Measurements from ENCODE around the gene WDR74.
A peak's percentile ranks its signal among the peaks of the same experiment; 100 is the strongest.
"Not testable (repeated sequence)": the region's sequence is repeated elsewhere in the genome, so short reads cannot be mapped to it uniquely, and the experiment has no call there.

WDR74 gene

GRCh38 chr11:62840721-62841360 lies 1.5 kb upstream of the WDR74 start:
- peak; percentile 59 for DNase-seq (ENCODE audit: low read depth)

- no peak for DNase-seq (ENCODE audit: low read depth)
These were observed 4.1 kb downstream of the WDR74 start for GRCh38 chr11:62835336-62835735.

- no peak for DNase-seq (ENCODE audit: low read depth)
These were observed 6.8 kb downstream of the WDR74 start, which contains the start of gene TEX54 for GRCh38 chr11:62832336-62833234. TEX54 (minus strand) TSS chr11:62832841.

- DNase-seq (ENCODE audit: low read depth): peak; percentile 99
These were observed 7.7 kb downstream of the WDR74 start, which contains the start of gene STX5 for GRCh38 chr11:62831520-62832335. STX5 (minus strand) TSS chr11:62832051; CDS start chr11:62831243, 808 bp downstream.

GRCh38 chr11:62830904-62831519 lies 8.4 kb downstream of the WDR74 start:
- no peak for DNase-seq (ENCODE audit: low read depth)

- not testable (repeated sequence) for DNase-seq (ENCODE audit: low read depth)
These were observed 11.3 kb downstream of the WDR74 start for GRCh38 chr11:62828130-62828529.

- no peak for DNase-seq (ENCODE audit: low read depth)
These were observed 15.7 kb downstream of the WDR74 start for GRCh38 chr11:62823677-62824076.

- no peak for DNase-seq (ENCODE audit: low read depth)
These were observed 22.3 kb downstream of the WDR74 start for GRCh38 chr11:62817129-62817528.

- DNase-seq (ENCODE audit: low read depth): no peak
These were observed 22.8 kb downstream of the WDR74 start for GRCh38 chr11:62816557-62816956.

- no peak for DNase-seq (ENCODE audit: low read depth)
These were observed 27.7 kb downstream of the WDR74 start for GRCh38 chr11:62811659-62812058.

GRCh38 chr11:62810748-62811147 lies 28.6 kb downstream of the WDR74 start:
- no peak for DNase-seq (ENCODE audit: low read depth)

- DNase-seq (ENCODE audit: low read depth): no peak
These were observed 32.7 kb downstream of the WDR74 start for GRCh38 chr11:62806611-62807121.

GRCh38 chr11:62805961-62806441 lies 33.4 kb downstream of the WDR74 start:
- no peak for DNase-seq (ENCODE audit: low read depth)

GRCh38 chr11:62805076-62805892 lies 34.1 kb downstream of the WDR74 start, which contains the start of gene NXF1:
NXF1 (minus strand) TSS chr11:62805440; CDS start chr11:62805356, 84 bp downstream.
- DNase-seq (ENCODE audit: low read depth): peak; percentile 93

GRCh38 chr11:62804310-62805075 lies 34.9 kb downstream of the WDR74 start:
- no peak for DNase-seq (ENCODE audit: low read depth)

- no peak for DNase-seq (ENCODE audit: low read depth)
These were observed 38.3 kb downstream of the WDR74 start for GRCh38 chr11:62801071-62801470.

- DNase-seq (ENCODE audit: low read depth): no peak
These were observed 39.9 kb downstream of the WDR74 start for GRCh38 chr11:62799486-62799885.

- no peak for DNase-seq (ENCODE audit: low read depth)
These were observed 43.1 kb downstream of the WDR74 start for GRCh38 chr11:62796281-62796680.

GRCh38 chr11:62794201-62794775 lies 45.1 kb downstream of the WDR74 start:
- no peak for DNase-seq (ENCODE audit: low read depth)

Measured in stimulated activated CD8-positive, alpha-beta memory T cell treated with anti-CD3 and anti-CD28 coated beads, Interleukin-12 subunit alpha, Interleukin-12 subunit beta, amount 100 ng/mL, for 1 hour (primary cell).